ENCODE measurements around the gene ANXA1. TPM values are rescaled to one million over a fixed set of nuclear protein-coding genes. Genes with fewer than 3 reads are reported as not detected.

ANXA1 gene
- total and polyA plus RNA-seq, 2 of the 13 experiments (the other 11 are each of a cell fraction or from before 2014, with no cell fraction given) = 0.15 to 0.20 TPM

GRCh38 chr9:73141282-73141681, 10.4 kb upstream of the ANXA1 start (continued):
- TF ChIP-seq BCLAF1 (IDR thresholded peaks at IDR 0.05) = no peak
- TF ChIP-seq ZNF768 (CRISPR knock-in tag; IDR thresholded peaks at IDR 0.05) = no peak
- TF ChIP-seq YY1 (IDR thresholded peaks at IDR 0.05; ENCODE audit: insufficient read depth, insufficient replicate concordance, low read depth, low read length) = no peak
- TF ChIP-seq FOXP4 (CRISPR knock-in tag; IDR thresholded peaks at IDR 0.05) = no peak
- no peak for TF ChIP-seq RBM22 (optimal IDR thresholded peaks at IDR 0.05; ENCODE audit: low read length)
- no peak for TF ChIP-seq SSRP1 (CRISPR knock-in tag; IDR thresholded peaks at IDR 0.05)
- TF ChIP-seq ZSCAN12 (CRISPR knock-in tag; IDR thresholded peaks at IDR 0.05) = no peak
- TF ChIP-seq RBAK (CRISPR knock-in tag; IDR thresholded peaks at IDR 0.05) = no peak
- TF ChIP-seq E2F2 (CRISPR knock-in tag; IDR thresholded peaks at IDR 0.05; ENCODE audit: borderline replicate concordance) = no peak
